CD4-positive, CD25-positive, alpha-beta regulatory T cell (primary cell): Measurements from ENCODE around the gene UBE2G2. TPM values are rescaled to one million over a fixed set of nuclear protein-coding genes. Genes with fewer than 3 reads are reported as not detected.

Experiments used
- ATAC-seq, 2 donors: fragments of 150-1000 bp; cut with Tn5 transposase; one replicate each; pipeline ENCODE4 v1.10.0; 2021; ENCODE audit warnings: low read depth in 2 of 2, moderate number of reproducible peaks in 2 of 2, moderate library complexity in 1 of 2
- DNase-seq, 3 donors: peaks; one replicate each; pipeline versions ENCODE4 v3.0.0 to v3.0.0-alpha.2; 2012 to 2022; ENCODE audit warnings: mixed read lengths in 1 of 3
- H3K27ac ChIP-seq: one replicate; pipeline ENCODE4 v1.7.0; 2013; ENCODE audit warnings: mild to moderate bottlenecking, low read length; ENCODE audit not compliant: insufficient read depth, poor library complexity, severe bottlenecking
- H3K27me3 ChIP-seq: one replicate; pipeline ENCODE4 v1.7.0; 2013; ENCODE audit warnings: low read length; ENCODE audit not compliant: control insufficient read depth, insufficient read depth
- H3K36me3 ChIP-seq: one replicate; pipeline ENCODE4 v1.7.0; 2013; ENCODE audit warnings: mild to moderate bottlenecking, low read length, moderate library complexity; ENCODE audit not compliant: control insufficient read depth, insufficient read depth
- H3K4me1 ChIP-seq: 2 replicates; pipeline ENCODE4 v1.7.0; 2013; ENCODE audit warnings: mild to moderate bottlenecking, low read length; ENCODE audit not compliant: insufficient read depth, control insufficient read depth, poor library complexity, severe bottlenecking
- H3K4me3 ChIP-seq: one replicate; pipeline ENCODE4 v1.7.0; 2013; ENCODE audit warnings: low read depth, mild to moderate bottlenecking, low read length, moderate library complexity
- H3K9me3 ChIP-seq, 2 experiments: 1 replicate in 1 of 2; 2 replicates in 1 of 2; pipeline ENCODE4 v1.7.0; 2013; ENCODE audit warnings: low read length in 2 of 2, mild to moderate bottlenecking in 1 of 2, moderate library complexity in 1 of 2; ENCODE audit not compliant: control insufficient read depth in 2 of 2
- H3K27ac Mint-ChIP-seq, 3 donors: one replicate each; pipeline ENCODE4 v1.8.0; 2020 to 2022; ENCODE audit warnings: mild to moderate bottlenecking in 3 of 3, mixed read lengths in 3 of 3, moderate library complexity in 2 of 3
- H3K27me3 Mint-ChIP-seq: one replicate; pipeline ENCODE4 v1.8.0; 2022; ENCODE audit warnings: mild to moderate bottlenecking, mixed read lengths
- H3K36me3 Mint-ChIP-seq: one replicate; pipeline ENCODE4 v1.8.0; 2020; ENCODE audit warnings: mixed read lengths
- H3K4me1 Mint-ChIP-seq, 4 donors: one replicate each; pipeline ENCODE4 v1.8.0; 2020 to 2022; ENCODE audit warnings: mixed read lengths in 4 of 4, mild to moderate bottlenecking in 1 of 4
- H3K4me3 Mint-ChIP-seq, 4 donors: one replicate each; pipeline ENCODE4 v1.8.0; 2020 to 2022; ENCODE audit warnings: mild to moderate bottlenecking in 4 of 4, mixed read lengths in 4 of 4, moderate library complexity in 3 of 4
- H3K9me3 Mint-ChIP-seq, 7 donors: one replicate each; pipeline ENCODE4 v1.8.0; 2020 to 2022; ENCODE audit warnings: mixed read lengths in 7 of 7, mild to moderate bottlenecking in 3 of 7, moderate library complexity in 2 of 7
- polyA plus RNA-seq, 4 donors: library from polyadenylated mRNA; unstranded; fragments of 300-500 nt; fragmentation: Illumina TruSeq; gene quantifications; one replicate each; pipeline ENCODE4 v1.2.3, GENCODE V29; 2021
- total RNA-seq: library from RNA; stranded (reverse); gene quantifications from one replicate; pipeline ENCODE4 v1.2.3, GENCODE V29; 2022

Gene UBE2G2
- total and polyA plus RNA-seq, 5 donors from 2014 or later, result 42.8 to 109 (median 49.1) TPM

DNA sequence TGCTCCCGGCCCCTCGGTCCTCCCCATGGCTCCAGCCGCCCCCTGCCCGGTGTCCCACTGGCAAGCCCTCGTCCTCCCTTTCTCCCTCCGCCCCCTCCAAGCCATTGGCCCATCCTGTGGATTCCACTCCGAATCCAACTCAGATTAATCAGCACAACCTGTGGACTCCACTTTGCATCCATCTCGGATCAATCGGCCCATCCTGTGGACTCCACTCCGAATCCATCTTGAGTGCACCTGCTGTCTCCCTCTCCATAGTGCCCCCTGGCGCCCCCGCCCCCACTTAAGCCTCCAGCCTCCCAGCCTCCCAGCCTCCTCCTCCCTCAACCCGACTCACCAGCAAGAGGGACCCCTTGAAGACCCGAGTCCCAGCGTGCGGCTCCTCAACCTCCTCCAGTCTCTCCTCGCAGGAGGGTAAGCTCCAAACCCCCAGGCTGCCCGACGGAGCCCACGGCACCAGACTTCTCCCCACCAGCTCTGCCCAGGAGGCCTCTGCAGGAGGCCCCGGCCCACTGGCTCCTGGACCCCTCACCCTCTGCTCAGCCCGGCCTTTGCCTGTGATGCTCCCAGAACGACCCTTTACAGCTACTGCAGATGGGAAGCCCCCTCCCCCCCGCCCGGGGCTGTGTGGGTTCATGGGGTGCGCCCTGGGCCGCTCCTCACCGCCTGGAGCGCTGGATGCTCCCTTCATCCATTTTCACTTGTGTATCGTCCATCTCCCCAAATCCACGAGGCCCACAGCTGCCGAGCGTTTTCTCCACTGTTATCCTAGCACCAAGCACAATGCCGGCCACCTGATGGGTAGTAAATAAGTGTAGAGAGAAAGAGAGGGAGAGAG lies 49.6 kb downstream of the UBE2G2 start:
- H3K4me3 ChIP-seq, result no peak overlapping the region
- peaks cover 0 to 4% (median 0%) of the 10 kb centered on the region in 4 donors for H3K4me1 Mint-ChIP-seq
- H3K36me3 ChIP-seq, result no peaks in the 10 kb centered on the region
- peaks cover 5% of the 10 kb centered on the region for H3K36me3 Mint-ChIP-seq
- peaks cover 7% of the 10 kb centered on the region for H3K27me3 Mint-ChIP-seq
- peaks cover 0 to 2% (median 0%) of the 10 kb centered on the region in 7 donors for H3K9me3 Mint-ChIP-seq
- no peak for DNase-seq
- no peak for ATAC-seq
- H3K9me3 ChIP-seq, result no peaks in the 10 kb centered on the region
- no peaks in the 10 kb centered on the region for H3K4me1 ChIP-seq
- no peak overlapping the region for H3K27ac ChIP-seq
- no peaks in the 10 kb centered on the region for H3K27me3 ChIP-seq
- no peak overlapping the region for H3K27ac Mint-ChIP-seq
- H3K4me3 Mint-ChIP-seq, result no peak overlapping the region

DNA sequence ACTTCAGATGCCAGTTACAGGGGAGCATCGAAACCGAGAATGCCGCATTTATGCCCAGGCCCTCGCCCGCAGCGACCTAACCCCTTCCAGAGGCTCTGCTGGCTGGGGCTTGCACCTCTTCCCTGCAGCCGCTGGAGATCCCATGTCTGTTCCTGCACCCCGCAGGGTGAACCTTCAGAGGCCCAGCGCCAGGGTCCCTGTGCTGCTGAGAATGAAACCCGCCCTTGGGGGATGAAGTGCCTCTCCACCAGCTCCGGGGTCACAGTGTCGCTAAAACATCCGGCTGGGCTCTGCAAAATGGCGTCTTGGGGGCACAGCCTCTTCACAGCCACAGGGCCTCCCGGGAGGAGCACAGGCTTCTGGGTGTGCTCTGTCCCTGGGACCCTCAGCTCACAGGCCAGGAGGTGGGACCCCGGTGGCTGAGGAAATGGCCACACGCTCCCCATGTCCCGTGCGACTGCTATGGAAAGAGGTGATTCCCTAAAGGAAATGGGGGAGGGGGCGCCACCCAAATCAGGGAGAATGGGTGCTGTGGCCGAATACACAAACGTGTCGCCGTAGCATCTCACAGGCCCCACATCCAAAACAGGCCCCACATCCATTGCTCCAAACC lies 50.3 kb downstream of the UBE2G2 start:
- H3K36me3 ChIP-seq, result no peaks in the 10 kb centered on the region
- H3K4me1 ChIP-seq, result no peaks in the 10 kb centered on the region
- H3K27ac ChIP-seq, result no peak overlapping the region
- H3K4me3 Mint-ChIP-seq, result no peak overlapping the region
- H3K27me3 ChIP-seq, result no peaks in the 10 kb centered on the region
- H3K4me1 Mint-ChIP-seq, result peaks cover 0 to 4% (median 0%) of the 10 kb centered on the region in 4 donors
- DNase-seq, result no peak
- no peak overlapping the region for H3K4me3 ChIP-seq
- peaks cover 5% of the 10 kb centered on the region for H3K36me3 Mint-ChIP-seq
- H3K27ac Mint-ChIP-seq, result no peak overlapping the region
- H3K9me3 Mint-ChIP-seq, result peaks cover 0 to 2% (median 0%) of the 10 kb centered on the region in 7 donors
- no peak for ATAC-seq
- no peaks in the 10 kb centered on the region for H3K9me3 ChIP-seq
- peaks cover 12% of the 10 kb centered on the region for H3K27me3 Mint-ChIP-seq

DNA sequence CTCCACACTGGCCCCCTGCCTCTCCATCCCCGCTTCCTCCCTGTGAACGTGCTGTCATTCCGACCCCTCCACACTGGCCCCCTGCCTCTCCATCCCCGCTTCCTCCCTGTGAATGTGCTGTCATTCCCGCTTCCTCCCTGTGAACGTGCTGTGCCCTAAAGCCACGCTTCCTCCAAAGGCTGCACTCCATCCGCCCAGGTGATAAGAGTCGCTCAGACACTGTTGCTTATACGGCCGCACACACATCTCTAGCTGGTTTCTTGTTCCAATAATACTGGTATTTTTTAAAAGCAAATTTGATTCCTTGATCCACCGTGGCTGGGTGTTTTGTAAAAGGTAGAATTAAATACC lies 51.0 kb downstream of the UBE2G2 start:
- no peak for ATAC-seq
- no peaks in the 10 kb centered on the region for H3K4me1 ChIP-seq
- peaks cover 0 to 2% (median 0%) of the 10 kb centered on the region in 7 donors for H3K9me3 Mint-ChIP-seq

DNA sequence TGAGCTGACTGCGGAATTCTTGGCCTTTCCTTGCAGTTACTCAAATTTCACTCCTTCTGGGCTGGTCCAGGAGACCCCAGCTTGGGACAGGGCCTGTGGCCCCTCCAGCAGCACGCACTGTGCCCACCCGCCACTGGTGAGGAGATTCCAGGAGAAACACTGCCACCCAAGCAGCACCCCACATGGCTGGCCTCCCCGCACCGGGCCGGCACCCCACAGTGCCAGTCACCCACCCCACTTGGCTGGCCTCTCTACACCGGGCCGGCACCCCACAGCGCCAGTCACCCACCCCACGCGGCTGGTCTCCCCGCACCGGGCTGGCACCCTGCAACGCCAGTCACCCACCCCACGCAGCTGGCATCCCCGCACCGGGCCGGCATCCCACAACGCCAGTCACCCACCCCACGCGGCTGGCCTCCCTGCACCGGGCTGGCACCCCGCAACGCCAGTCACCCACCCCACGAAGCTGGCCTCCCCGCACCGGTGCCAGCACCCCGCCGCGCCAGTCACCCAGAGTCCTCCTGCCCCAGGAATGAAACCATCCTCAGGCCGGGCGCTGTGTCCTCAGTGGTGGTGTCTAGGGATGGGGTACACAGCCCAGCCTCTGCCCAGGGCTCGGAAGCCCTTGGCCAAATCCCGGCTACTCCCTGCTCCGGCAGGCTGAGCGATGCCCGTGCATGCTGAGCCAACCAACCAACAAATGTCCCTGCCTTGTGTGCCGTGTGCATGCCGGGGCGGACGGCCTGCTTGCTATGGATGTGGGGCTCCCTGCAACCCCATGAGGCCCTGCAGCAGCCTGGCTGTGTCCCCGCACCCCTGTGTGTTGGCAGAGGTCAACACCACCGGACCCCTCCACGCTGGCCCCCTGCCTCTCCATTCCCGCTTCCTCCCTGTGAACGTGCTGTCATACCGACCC lies 51.6 kb downstream of the UBE2G2 start:
- no peak overlapping the region for H3K27ac Mint-ChIP-seq
- no peak for ATAC-seq

More for the DNA sequence above, 51.0 kb downstream of the UBE2G2 start:
- H3K27ac Mint-ChIP-seq, result no peak overlapping the region
- Histone ChIP-seq H3K36me3 (no peaks in the 10 kb centered on the region), H3K27me3 (no peaks in the 10 kb centered on the region), H3K27ac (no peak overlapping the region), H3K9me3 (no peaks in the 10 kb centered on the region), H3K4me3 (no peak overlapping the region)
- peaks cover 12% of the 10 kb centered on the region for H3K27me3 Mint-ChIP-seq
- peaks cover 0 to 4% (median 0%) of the 10 kb centered on the region in 4 donors for H3K4me1 Mint-ChIP-seq
- H3K36me3 Mint-ChIP-seq, result peaks cover 5% of the 10 kb centered on the region
- no peak overlapping the region for H3K4me3 Mint-ChIP-seq
- no peak for DNase-seq

DNA sequence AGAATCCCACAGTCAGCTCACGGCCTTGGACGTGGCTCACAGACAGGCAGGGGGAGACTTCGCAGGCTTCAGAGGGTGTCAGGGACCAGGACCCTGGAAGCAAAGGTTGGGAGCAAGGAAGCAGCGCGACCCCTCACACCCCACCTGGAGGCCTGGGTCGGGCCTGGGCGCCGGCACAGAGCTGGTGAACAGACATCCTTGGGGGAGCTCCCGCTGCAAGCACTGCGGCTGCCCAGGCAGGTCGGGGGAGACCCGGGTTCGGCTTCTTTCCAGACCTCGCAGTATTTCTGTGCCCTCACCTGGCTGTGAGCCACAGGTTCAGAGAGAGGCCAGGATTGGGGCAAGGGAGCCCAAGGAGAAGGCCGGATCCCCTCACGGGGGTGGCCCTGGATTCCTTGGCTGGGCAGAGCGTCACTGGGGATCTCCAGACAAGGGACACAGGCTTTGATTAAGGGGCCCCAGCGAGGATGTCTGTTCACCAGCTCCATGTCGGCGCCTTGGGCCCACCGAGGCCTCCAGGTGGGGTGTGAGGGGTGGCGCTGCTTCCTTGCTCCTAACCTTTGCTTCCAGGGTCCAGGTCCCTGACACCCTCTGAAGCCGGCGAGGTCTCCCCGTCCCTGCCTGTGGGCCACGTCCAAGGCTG lies 52.4 kb downstream of the UBE2G2 start:
- DNase-seq (no peak), ATAC-seq (no peak)
- Histone ChIP-seq H3K9me3 (no peaks in the 10 kb centered on the region), H3K4me1 (no peaks in the 10 kb centered on the region), H3K27me3 (no peaks in the 10 kb centered on the region), H3K36me3 (no peaks in the 10 kb centered on the region), H3K27ac (no peak overlapping the region), H3K4me3 (no peak overlapping the region)
- Mint-ChIP-seq H3K9me3 (peaks cover 0 to 2% (median 0%) of the 10 kb centered on the region in 7 donors), H3K27ac (no peak overlapping the region), H3K36me3 (no peaks in the 10 kb centered on the region), H3K4me1 (peaks cover 0 to 4% (median 0%) of the 10 kb centered on the region in 4 donors), H3K27me3 (peaks cover 15% of the 10 kb centered on the region), H3K4me3 (no peak overlapping the region)

More for the DNA sequence above, 51.6 kb downstream of the UBE2G2 start:
- no peak overlapping the region for H3K27ac ChIP-seq
- DNase-seq, result no peak
- no peaks in the 10 kb centered on the region for H3K9me3 ChIP-seq
- Mint-ChIP-seq H3K4me3 (no peak overlapping the region), H3K9me3 (peaks cover 0 to 2% (median 0%) of the 10 kb centered on the region in 7 donors), H3K36me3 (peaks cover 3% of the 10 kb centered on the region), H3K4me1 (peaks cover 0 to 4% (median 0%) of the 10 kb centered on the region in 4 donors), H3K27me3 (peaks cover 12% of the 10 kb centered on the region)
- no peaks in the 10 kb centered on the region for H3K27me3 ChIP-seq
- H3K4me3 ChIP-seq, result no peak overlapping the region
- H3K4me1 ChIP-seq, result no peaks in the 10 kb centered on the region
- H3K36me3 ChIP-seq, result no peaks in the 10 kb centered on the region

DNA sequence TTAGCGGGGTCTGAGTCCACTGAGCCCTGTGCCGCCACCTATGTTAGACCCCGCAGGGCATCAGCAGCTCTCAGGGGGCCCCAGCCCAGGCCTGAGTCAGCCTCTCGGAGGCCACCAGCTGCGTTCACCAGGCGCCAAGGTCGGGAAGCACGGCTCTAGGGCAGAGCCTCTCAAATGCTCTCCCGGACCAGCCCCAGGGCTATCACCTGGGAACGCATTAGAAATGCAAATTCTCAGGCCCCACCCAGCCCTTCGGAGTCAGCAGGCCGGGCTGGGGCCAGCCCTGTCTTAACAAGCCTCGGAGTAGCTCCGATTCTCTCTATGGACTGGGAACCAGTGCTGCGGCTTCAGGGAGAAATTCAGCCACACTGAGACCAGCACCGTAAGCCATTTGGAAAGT lies 53.0 kb downstream of the UBE2G2 start:
- Histone ChIP-seq H3K4me3 (no peak overlapping the region), H3K4me1 (no peaks in the 10 kb centered on the region), H3K27ac (no peak overlapping the region), H3K9me3 (no peaks in the 10 kb centered on the region), H3K36me3 (no peaks in the 10 kb centered on the region), H3K27me3 (no peaks in the 10 kb centered on the region)
- H3K4me1 Mint-ChIP-seq, result peaks cover 0 to 4% (median 0%) of the 10 kb centered on the region in 4 donors
- DNase-seq, result no peak
- no peak overlapping the region for H3K4me3 Mint-ChIP-seq
- no peaks in the 10 kb centered on the region for H3K36me3 Mint-ChIP-seq
- no peak overlapping the region for H3K27ac Mint-ChIP-seq
- ATAC-seq, result no peak
- H3K27me3 Mint-ChIP-seq, result peaks cover 18% of the 10 kb centered on the region
- H3K9me3 Mint-ChIP-seq, result peaks cover 0 to 2% (median 0%) of the 10 kb centered on the region in 7 donors
